ENCODE results near the gene HTRA3.

- TF ChIP-seq CTCF (conservative IDR thresholded peaks at IDR 0.05; ENCODE audit: low read depth, low read length): no peak
- TF ChIP-seq POLR2A (IDR thresholded peaks at IDR 0.05; ENCODE audit: low read depth, low read length): no peak
- no peak for TF ChIP-seq BHLHE40 (IDR thresholded peaks at IDR 0.05; ENCODE audit: low read depth, low read length)
- no peak for TF ChIP-seq FOS (IDR thresholded peaks at IDR 0.05; ENCODE audit: low read depth, low read length)
- TF ChIP-seq RCOR1 (IDR thresholded peaks at IDR 0.05; ENCODE audit: insufficient replicate concordance, low read length): no peak
- no peak for TF ChIP-seq RAD21 (IDR thresholded peaks at IDR 0.05; ENCODE audit: low read length)
- no peak for TF ChIP-seq MAZ (IDR thresholded peaks at IDR 0.05; ENCODE audit: borderline replicate concordance, low read depth, low read length)
- no peak for TF ChIP-seq NFE2L2 (IDR thresholded peaks at IDR 0.05; ENCODE audit: low read depth, low read length)
- no peak for TF ChIP-seq SMC3 (IDR thresholded peaks at IDR 0.05; ENCODE audit: low read depth, low read length)
- TF ChIP-seq MXI1 (IDR thresholded peaks at IDR 0.05; ENCODE audit: borderline replicate concordance, low read depth, low read length): no peak
Observed at GRCh38 chr4:8241211-8241779, 28.3 kb upstream of the HTRA3 start.

Measured in IMR-90 (cell line).